IMR-90 (cell line): Measurements from ENCODE around the gene TRIM36. TPM values are rescaled to one million over a fixed set of nuclear protein-coding genes. Genes with fewer than 3 reads are reported as not detected.

Experiments
- ATAC-seq: fragments of 200-7000 bp; cut with Tn5 transposase; 2 replicates; pipeline ENCODE4 v1.9.1; 2020; ENCODE audit warnings: low read depth, mild to moderate bottlenecking, moderate library complexity
- BruUV-seq: library from RNA; stranded (reverse); fragments of 400-500 nt; replicated peaks from 2 replicates; lab custom pipeline; 2021; lab: Mats Ljungman, UMichigan
- CTCF ChIA-PET: fragments of 300-600 bp; formaldehyde crosslinking; extraction: SDS; loops from one replicate; lab custom pipeline; 2021; ENCODE audit warnings: antibody characterized with exemption; lab: Yijun Ruan, JAX
- POLR2A ChIA-PET: fragments of 300-600 bp; sonication (Branson Sonifier 250); formaldehyde crosslinking; loops from one replicate; lab custom pipeline; 2022; ENCODE audit warnings: antibody characterized with exemption; ENCODE audit not compliant: unreplicated experiment; lab: Charles Lee
- DNase-seq: peaks from one replicate; pipeline ENCODE4 v3.0.0; 2013
- H2AFZ ChIP-seq: replicated peaks from 2 replicates; pipeline ENCODE3; 2013; ENCODE audit warnings: low read length, mild to moderate bottlenecking; ENCODE audit not compliant: poor library complexity
- H2AK5ac ChIP-seq: 2 replicates; pipeline ENCODE4 v1.6.1; 2013; ENCODE audit warnings: low read depth, low read length, inconsistent platforms
- H2AK9ac ChIP-seq: replicated peaks from 2 replicates; pipeline ENCODE3; 2013; ENCODE audit warnings: mild to moderate bottlenecking, low read depth, low read length, moderate library complexity; ENCODE audit not compliant: poor library complexity
- H2BK120ac ChIP-seq: 2 replicates; pipeline ENCODE4 v1.6.1; 2013; ENCODE audit warnings: low read depth, low read length, inconsistent platforms
- H2BK15ac ChIP-seq: 3 replicates; pipeline ENCODE4 v1.6.1; 2013; ENCODE audit warnings: low read depth, low read length, inconsistent platforms
- H2BK20ac ChIP-seq: 2 replicates; pipeline ENCODE4 v1.6.1; 2013; ENCODE audit warnings: low read depth, mild to moderate bottlenecking, inconsistent platforms, low read length, moderate library complexity
- H2BK5ac ChIP-seq: 2 replicates; pipeline ENCODE4 v1.6.1; 2013; ENCODE audit warnings: mild to moderate bottlenecking, low read depth, low read length, inconsistent platforms; ENCODE audit not compliant: poor library complexity, severe bottlenecking
- H3K14ac ChIP-seq: replicated peaks from 2 replicates; pipeline ENCODE4 v1.6.1; 2013; ENCODE audit warnings: low read depth, low read length, inconsistent platforms
- H3K18ac ChIP-seq: 2 replicates; pipeline ENCODE4 v1.6.1; 2013; ENCODE audit warnings: low read depth, low read length, control low read depth
- H3K23ac ChIP-seq: 2 replicates; pipeline ENCODE4 v1.6.1; 2013; ENCODE audit warnings: low read depth, low read length, inconsistent platforms
- H3K27ac ChIP-seq: 2 replicates; pipeline ENCODE4 v1.5.1; 2013; ENCODE audit warnings: mild to moderate bottlenecking, control low read depth, low read length; ENCODE audit not compliant: insufficient read depth
- H3K27me3 ChIP-seq: 2 replicates; pipeline ENCODE4 v1.6.1; 2013; ENCODE audit warnings: low read length; ENCODE audit not compliant: control insufficient read depth, insufficient read depth
- H3K36me3 ChIP-seq: 2 replicates; pipeline ENCODE4 v1.6.1; 2013; ENCODE audit warnings: low read length, mixed read lengths; ENCODE audit not compliant: control insufficient read depth, insufficient read depth
- H3K4ac ChIP-seq: 2 replicates; pipeline ENCODE4 v1.6.1; 2013; ENCODE audit warnings: low read depth, low read length, inconsistent platforms
- H3K4me1 ChIP-seq: 2 replicates; pipeline ENCODE4 v1.6.1; 2013; ENCODE audit warnings: low read length, mixed read lengths; ENCODE audit not compliant: control insufficient read depth, insufficient read depth
- H3K4me2 ChIP-seq: 2 replicates; pipeline ENCODE4 v1.6.1; 2013; ENCODE audit warnings: low read depth, mild to moderate bottlenecking, control low read depth, low read length, moderate library complexity
- H3K4me3 ChIP-seq: 2 replicates; pipeline ENCODE4 v1.5.1; 2013; ENCODE audit warnings: low read depth, mild to moderate bottlenecking, control low read depth, low read length, moderate library complexity; ENCODE audit not compliant: insufficient read depth
- H3K56ac ChIP-seq: 2 replicates; pipeline ENCODE4 v1.6.1; 2013; ENCODE audit warnings: low read length, inconsistent platforms; ENCODE audit not compliant: insufficient read depth; ENCODE audit errors: extremely low read depth
- H3K79me1 ChIP-seq, 2 experiments: 2 replicates each; pipeline ENCODE4 v1.6.1; 2013; ENCODE audit warnings: low read length in 2 of 2, inconsistent platforms in 1 of 2, low read depth in 1 of 2
- H3K9ac ChIP-seq: 2 replicates; pipeline ENCODE4 v1.6.1; 2013; ENCODE audit warnings: low read depth, low read length, control low read depth
- H3K9me1 ChIP-seq: 2 replicates; pipeline ENCODE4 v1.6.1; 2013; ENCODE audit warnings: low read length, inconsistent platforms; ENCODE audit not compliant: insufficient read depth
- H3K9me3 ChIP-seq: 2 replicates; pipeline ENCODE4 v1.6.1; 2013; ENCODE audit warnings: low read length; ENCODE audit not compliant: control insufficient read depth, insufficient read depth
- H4K20me1 ChIP-seq: 2 replicates; pipeline ENCODE4 v1.6.1; 2013; ENCODE audit warnings: low read length, inconsistent platforms; ENCODE audit not compliant: insufficient read depth
- H4K5ac ChIP-seq: 2 replicates; pipeline ENCODE4 v1.6.1; 2013; ENCODE audit warnings: mild to moderate bottlenecking, low read depth, low read length, control low read depth
- H4K8ac ChIP-seq, 2 experiments: 2 replicates each; pipeline ENCODE4 v1.6.1; 2013; ENCODE audit warnings: low read depth in 2 of 2, low read length in 2 of 2, control low read depth in 1 of 2, inconsistent platforms in 1 of 2
- H4K91ac ChIP-seq: 2 replicates; pipeline ENCODE4 v1.6.1; 2013; ENCODE audit warnings: low read depth, low read length, inconsistent platforms; ENCODE audit not compliant: insufficient read depth
- BHLHE40 ChIP-seq: fragments of 150-350 bp; IDR thresholded peaks from 2 replicates; pipeline ENCODE4 v1.6.1; 2016; ENCODE audit warnings: mild to moderate bottlenecking, low read depth, low read length
- CEBPB ChIP-seq: IDR thresholded peaks from 2 replicates; pipeline ENCODE4 v1.6.1; 2012; ENCODE audit warnings: low read depth, low read length, improper control_type of control experiment
- FOS ChIP-seq: fragments of 150-350 bp; IDR thresholded peaks from 2 replicates; pipeline ENCODE4 v1.6.1; 2016; ENCODE audit warnings: low read depth, low read length
- MAFK ChIP-seq: IDR thresholded peaks from 2 replicates; pipeline ENCODE4 v1.6.1; 2012; ENCODE audit warnings: low read depth, low read length, improper control_type of control experiment
- MAZ ChIP-seq: IDR thresholded peaks from 2 replicates; pipeline ENCODE4 v1.6.1; 2012; ENCODE audit warnings: low read depth, mild to moderate bottlenecking, low read length, improper control_type of control experiment, moderate library complexity, borderline replicate concordance
- RAD21 ChIP-seq: IDR thresholded peaks from 2 replicates; pipeline ENCODE4 v1.6.1; 2012; ENCODE audit warnings: low read length, improper control_type of control experiment
- RCOR1 ChIP-seq: IDR thresholded peaks from 2 replicates; pipeline ENCODE4 v1.6.1; 2012; ENCODE audit warnings: mild to moderate bottlenecking, low read length, improper control_type of control experiment; ENCODE audit not compliant: insufficient replicate concordance
- SMC3 ChIP-seq: fragments of 150-350 bp; IDR thresholded peaks from 2 replicates; pipeline ENCODE4 v1.6.1; 2016; ENCODE audit warnings: low read depth, mild to moderate bottlenecking, antibody characterized with exemption, low read length, moderate library complexity
- WGBS, 2 experiments: methylation state at CpG; one replicate each; pipeline versions ENCODE4 v1.1.5 to v1.1.7; 2013; ENCODE audit warnings: missing lambda C conversion rate in 2 of 2; ENCODE audit not compliant: insufficient read length in 1 of 2; ENCODE audit errors: extremely low coverage in 2 of 2; 5-methylcytosine and 5-hydroxymethylcytosine counted together
- dilution Hi-C: fragments of 300-500 bp; cut with HindIII; formaldehyde crosslinking; loops from one replicate; pipeline ENCODE4 v1.14.3; 2018; ENCODE audit warnings: low sequenced_read_pairs; ENCODE audit not compliant: unreplicated experiment
- in situ Hi-C: fragments of 300-500 bp; cut with MboI; formaldehyde crosslinking; loops from 3 replicates; pipeline ENCODE4 v1.14.3; 2019; ENCODE audit warnings: low sequenced_read_pairs, inconsistent platforms, mixed read lengths
- intact Hi-C: fragments of 100-400 bp; cut with micrococcal nuclease; formaldehyde crosslinking; loops from 2 replicates; pipeline ENCODE4 v1.10.0; 2022
- polyA plus RNA-seq, 3 experiments: library from polyadenylated mRNA; depleted of rRNA; stranded (reverse); fragments of >200 nt; gene quantifications; 2 replicates each; pipeline ENCODE4 v1.2.3, GENCODE V29; 2012; ENCODE audit warnings: low replicate concordance in 1 of 3
- total RNA-seq: library from RNA; depleted of rRNA; stranded (reverse); fragments of >200 nt; gene quantifications from 2 replicates; pipeline ENCODE4 v1.2.3, GENCODE V29; 2012
- TF ChIP-seq, protein P1 (sequence below): conservative IDR thresholded peaks from 2 replicates; pipeline ENCODE4 v1.5.1; 2012; ENCODE audit warnings: mild to moderate bottlenecking, low read depth, low read length, improper control_type of control experiment

TRIM36 gene
- total and polyA plus RNA-seq, 2 of the 4 experiments (the other 2 are of a cell fraction), result 0.10 to 0.18 TPM

DNA sequence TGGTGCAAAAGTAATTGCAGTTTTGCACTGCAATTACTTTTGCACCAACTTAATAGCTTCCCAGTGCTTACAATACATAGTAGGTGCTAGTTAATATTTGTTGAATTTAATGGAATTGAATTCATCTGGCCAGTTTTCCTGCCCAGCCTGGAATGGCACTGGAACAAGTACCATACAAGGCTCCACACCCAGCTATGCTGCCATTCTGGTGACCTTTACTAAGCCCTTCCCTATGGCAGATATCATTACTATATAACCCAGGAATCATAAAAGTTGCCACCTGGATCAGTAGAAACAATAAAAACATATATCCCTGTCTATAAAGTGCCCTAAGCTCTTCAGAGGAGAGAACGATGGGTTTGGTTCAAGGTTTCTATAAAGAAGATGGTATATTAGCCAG, 22.4 kb upstream of the TRIM36 start:
- H3K23ac ChIP-seq, result no peak overlapping the region
- H3K4ac ChIP-seq, result no peak overlapping the region
- no peak overlapping the region for H2AK9ac ChIP-seq
- no peaks in the 10 kb centered on the region for H3K9me3 ChIP-seq
- H2BK20ac ChIP-seq, result no peak overlapping the region
- no peak for TF ChIP-seq SMC3
- TF ChIP-seq MAZ, result no peak
- TF ChIP-seq MAFK, result no peak
- TF ChIP-seq, protein P1, sequence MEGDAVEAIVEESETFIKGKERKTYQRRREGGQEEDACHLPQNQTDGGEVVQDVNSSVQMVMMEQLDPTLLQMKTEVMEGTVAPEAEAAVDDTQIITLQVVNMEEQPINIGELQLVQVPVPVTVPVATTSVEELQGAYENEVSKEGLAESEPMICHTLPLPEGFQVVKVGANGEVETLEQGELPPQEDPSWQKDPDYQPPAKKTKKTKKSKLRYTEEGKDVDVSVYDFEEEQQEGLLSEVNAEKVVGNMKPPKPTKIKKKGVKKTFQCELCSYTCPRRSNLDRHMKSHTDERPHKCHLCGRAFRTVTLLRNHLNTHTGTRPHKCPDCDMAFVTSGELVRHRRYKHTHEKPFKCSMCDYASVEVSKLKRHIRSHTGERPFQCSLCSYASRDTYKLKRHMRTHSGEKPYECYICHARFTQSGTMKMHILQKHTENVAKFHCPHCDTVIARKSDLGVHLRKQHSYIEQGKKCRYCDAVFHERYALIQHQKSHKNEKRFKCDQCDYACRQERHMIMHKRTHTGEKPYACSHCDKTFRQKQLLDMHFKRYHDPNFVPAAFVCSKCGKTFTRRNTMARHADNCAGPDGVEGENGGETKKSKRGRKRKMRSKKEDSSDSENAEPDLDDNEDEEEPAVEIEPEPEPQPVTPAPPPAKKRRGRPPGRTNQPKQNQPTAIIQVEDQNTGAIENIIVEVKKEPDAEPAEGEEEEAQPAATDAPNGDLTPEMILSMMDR, result no peak
- TF ChIP-seq FOS, result no peak
- no peak for TF ChIP-seq BHLHE40
- TF ChIP-seq RAD21, result no peak
- no peak for TF ChIP-seq CEBPB
- TF ChIP-seq RCOR1, result no peak
- POLR2A ChIA-PET, result no interaction called here
- H3K4me1 ChIP-seq, result no peaks in the 10 kb centered on the region
- DNase-seq, result no peak
- no peak for ATAC-seq
- no peak overlapping the region for H3K18ac ChIP-seq
- no peaks in the 10 kb centered on the region for H4K20me1 ChIP-seq
- intact Hi-C loops (no loop called here), in situ Hi-C loops (no loop called here), dilution Hi-C loops (no loop called here)
- H3K9me1 ChIP-seq, result no peaks in the 10 kb centered on the region
- no peak overlapping the region for H3K56ac ChIP-seq
- no peak overlapping the region for H4K5ac ChIP-seq
- H4K91ac ChIP-seq, result no peak overlapping the region
- no peak overlapping the region for H3K4me3 ChIP-seq
- H2AK5ac ChIP-seq, result no peak overlapping the region
- no peak overlapping the region for H2BK15ac ChIP-seq
- BruUV-seq, result no TSS peak
- no peak overlapping the region for H2BK120ac ChIP-seq
- H3K9ac ChIP-seq, result no peak overlapping the region
- no peak overlapping the region for H2AFZ ChIP-seq
- no peak overlapping the region for H4K8ac ChIP-seq
- H3K79me1 ChIP-seq, result no peaks in the 10 kb centered on the region
- CTCF ChIA-PET, result no interaction called here
- H3K36me3 ChIP-seq, result no peaks in the 10 kb centered on the region
- no peak overlapping the region for H3K27ac ChIP-seq
- H2BK5ac ChIP-seq, result no peak overlapping the region
- peaks cover 5% of the 10 kb centered on the region for H3K27me3 ChIP-seq
- no peak overlapping the region for H3K14ac ChIP-seq
- WGBS, 2 experiments, result no CpG with 5 or more reads among the region's 1 CpG
- H3K4me2 ChIP-seq, result no peak overlapping the region
